Iris pigment epithelial cell (primary cell): ENCODE measurements around the gene CCDC71L.

ENCODE experiments used
- DNase-seq: peaks from one replicate; pipeline ENCODE4 v3.0.0-alpha.2; 2011; ENCODE audit warnings: low read depth

Gene CCDC71L

GRCh38 chr7:106625678-106626301 is 35.2 kb downstream of the CCDC71L start:
- DNase-seq = no peak

- DNase-seq = peak; percentile 83
Measured at GRCh38 chr7:106623853-106624252, 37.1 kb downstream of the CCDC71L start.

GRCh38 chr7:106623315-106623660 is 37.7 kb downstream of the CCDC71L start:
- DNase-seq = no peak

- DNase-seq = no peak
Measured at GRCh38 chr7:106622654-106623314, 38.2 kb downstream of the CCDC71L start.

- no peak for DNase-seq
Measured at GRCh38 chr7:106621393-106622132, 39.4 kb downstream of the CCDC71L start.

- DNase-seq = peak; percentile 36
Measured at GRCh38 chr7:106620676-106621075, 40.3 kb downstream of the CCDC71L start.

- DNase-seq = no peak
Measured at GRCh38 chr7:106620034-106620433, 40.9 kb downstream of the CCDC71L start.

GRCh38 chr7:106619213-106619612 is 41.7 kb downstream of the CCDC71L start:
- DNase-seq = no peak

- DNase-seq = peak; percentile 84
Measured at GRCh38 chr7:106618480-106618879, 42.5 kb downstream of the CCDC71L start.

- DNase-seq = no peak
Measured at GRCh38 chr7:106617860-106618259, 43.1 kb downstream of the CCDC71L start.

- DNase-seq = no peak
Measured at GRCh38 chr7:106616708-106617051, 44.3 kb downstream of the CCDC71L start.

- DNase-seq = no peak
Measured at GRCh38 chr7:106615808-106616707, 44.9 kb downstream of the CCDC71L start.

- no peak for DNase-seq
Measured at GRCh38 chr7:106614751-106615150, 46.2 kb downstream of the CCDC71L start.

GRCh38 chr7:106613848-106614560 is 47.0 kb downstream of the CCDC71L start:
- peak; percentile 73 for DNase-seq

- DNase-seq = no peak
Measured at GRCh38 chr7:106613279-106613678, 47.7 kb downstream of the CCDC71L start.

- DNase-seq = no peak
Measured at GRCh38 chr7:106612432-106612831, 48.5 kb downstream of the CCDC71L start.

- DNase-seq = peak; percentile 34
Measured at GRCh38 chr7:106611911-106612310, 49.0 kb downstream of the CCDC71L start.

- peak; percentile 67 for DNase-seq
Measured at GRCh38 chr7:106610996-106611886, 49.7 kb downstream of the CCDC71L start.

- DNase-seq = peak; percentile 95
Measured at GRCh38 chr7:106609416-106609815, 51.5 kb downstream of the CCDC71L start.

GRCh38 chr7:106608661-106609060 is 52.3 kb downstream of the CCDC71L start:
- DNase-seq = no peak
